GM18909 (cell line): Measurements from ENCODE around the gene ARL4D.

Experiments used
- ATAC-seq: cut with Tn5 transposase; IDR thresholded peaks from one replicate; pipeline ENCODE4 v1.9.1; 2021; ENCODE audit warnings: mild to moderate bottlenecking; ENCODE audit not compliant: unreplicated experiment, poor library complexity

ARL4D gene

DNA sequence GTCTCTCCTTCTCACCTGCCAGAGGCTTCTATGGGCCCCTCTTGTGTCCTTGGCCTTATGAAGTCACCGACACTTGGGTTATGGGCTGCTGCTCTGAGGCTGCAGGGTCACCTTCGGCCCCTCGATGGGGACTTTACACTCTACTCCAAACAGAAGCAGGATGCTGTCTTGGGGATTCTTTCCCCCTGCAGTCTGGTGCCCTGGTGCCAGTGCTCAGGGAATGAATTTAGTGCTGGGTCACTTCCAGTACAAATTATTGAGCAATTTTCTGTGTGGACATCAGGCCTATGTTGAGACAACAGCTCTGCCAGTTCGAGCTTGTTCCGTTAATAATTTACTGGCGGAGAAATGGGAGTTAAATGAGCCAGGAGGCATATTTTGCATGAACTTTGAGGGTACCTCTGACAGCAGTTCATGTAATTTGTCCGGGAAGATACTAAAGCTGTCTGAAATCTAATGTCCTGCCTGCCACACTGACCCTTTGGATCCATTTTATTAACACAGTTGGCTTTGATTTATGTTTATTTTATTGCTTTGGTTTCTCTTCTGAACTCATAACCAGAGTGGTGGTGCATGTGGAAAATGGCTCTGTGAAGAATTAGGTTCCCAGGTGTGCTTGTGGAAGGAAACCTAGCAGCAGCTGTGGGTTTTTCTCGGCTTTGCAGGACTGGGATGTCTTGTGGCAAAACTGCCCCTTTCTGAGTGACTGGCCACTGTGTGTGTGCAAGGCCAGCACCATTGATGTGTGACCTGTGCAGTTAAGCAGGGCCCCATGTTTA, 50.9 kb downstream of the ARL4D start:
- no peak for ATAC-seq
